ENCODE data around the gene IGFL2. TPM values are rescaled to one million over a fixed set of nuclear protein-coding genes. Genes with fewer than 3 reads are reported as not detected.

IGFL2 gene
- total RNA-seq, 4 donors from 2014 or later = not detected

DNA sequence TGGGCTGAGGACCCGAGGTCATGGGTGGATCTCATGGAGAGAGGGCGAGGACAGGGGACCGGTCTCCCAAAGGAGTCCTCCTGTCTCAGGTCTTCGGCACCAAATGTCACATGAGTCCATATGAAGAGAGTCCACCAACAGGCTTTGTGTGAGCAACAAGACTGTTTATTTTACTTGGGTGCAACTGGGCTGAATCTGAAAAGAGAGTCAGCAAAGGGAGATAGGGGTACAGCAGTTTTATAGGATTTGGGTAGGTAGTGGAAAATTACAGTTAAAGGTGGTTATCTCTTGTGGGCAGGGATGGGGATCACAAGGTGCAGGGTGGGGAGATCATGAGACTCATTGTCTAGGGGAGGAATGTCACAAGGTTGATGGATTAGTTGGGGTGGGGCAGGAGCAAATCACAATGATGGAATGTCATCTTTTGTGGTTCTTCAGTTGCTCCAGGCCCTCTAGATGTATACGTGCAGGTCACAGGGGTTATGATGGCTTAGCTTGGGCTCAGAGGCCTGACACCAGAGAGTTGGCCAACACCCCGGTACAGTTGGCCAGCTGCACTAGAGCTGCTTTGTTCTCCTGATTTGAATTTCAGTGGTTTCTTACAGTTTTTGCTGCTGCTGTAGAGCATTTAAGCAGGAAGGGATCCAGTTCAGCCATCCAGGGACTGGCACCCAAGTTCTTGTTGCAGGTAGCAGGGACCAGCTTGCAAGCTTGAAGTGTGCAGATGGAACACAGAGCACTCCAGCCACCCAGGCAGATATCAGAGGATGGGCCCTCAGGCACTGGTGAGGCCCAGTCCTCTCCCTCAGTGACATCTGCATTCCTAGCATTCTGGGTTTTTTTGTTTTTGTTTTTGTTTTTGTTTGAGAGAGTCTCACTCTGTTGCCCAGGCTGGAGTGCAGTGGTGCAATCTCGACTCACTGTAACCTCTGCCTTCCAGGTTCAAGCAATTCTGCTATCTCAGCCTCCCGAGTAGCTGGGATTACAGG is 55.1 kb downstream of the IGFL2 start:
- TF ChIP-seq, protein P1, sequence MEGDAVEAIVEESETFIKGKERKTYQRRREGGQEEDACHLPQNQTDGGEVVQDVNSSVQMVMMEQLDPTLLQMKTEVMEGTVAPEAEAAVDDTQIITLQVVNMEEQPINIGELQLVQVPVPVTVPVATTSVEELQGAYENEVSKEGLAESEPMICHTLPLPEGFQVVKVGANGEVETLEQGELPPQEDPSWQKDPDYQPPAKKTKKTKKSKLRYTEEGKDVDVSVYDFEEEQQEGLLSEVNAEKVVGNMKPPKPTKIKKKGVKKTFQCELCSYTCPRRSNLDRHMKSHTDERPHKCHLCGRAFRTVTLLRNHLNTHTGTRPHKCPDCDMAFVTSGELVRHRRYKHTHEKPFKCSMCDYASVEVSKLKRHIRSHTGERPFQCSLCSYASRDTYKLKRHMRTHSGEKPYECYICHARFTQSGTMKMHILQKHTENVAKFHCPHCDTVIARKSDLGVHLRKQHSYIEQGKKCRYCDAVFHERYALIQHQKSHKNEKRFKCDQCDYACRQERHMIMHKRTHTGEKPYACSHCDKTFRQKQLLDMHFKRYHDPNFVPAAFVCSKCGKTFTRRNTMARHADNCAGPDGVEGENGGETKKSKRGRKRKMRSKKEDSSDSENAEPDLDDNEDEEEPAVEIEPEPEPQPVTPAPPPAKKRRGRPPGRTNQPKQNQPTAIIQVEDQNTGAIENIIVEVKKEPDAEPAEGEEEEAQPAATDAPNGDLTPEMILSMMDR (IDR thresholded peaks at IDR 0.05; ENCODE audit: low read depth) = no peak

DNA sequence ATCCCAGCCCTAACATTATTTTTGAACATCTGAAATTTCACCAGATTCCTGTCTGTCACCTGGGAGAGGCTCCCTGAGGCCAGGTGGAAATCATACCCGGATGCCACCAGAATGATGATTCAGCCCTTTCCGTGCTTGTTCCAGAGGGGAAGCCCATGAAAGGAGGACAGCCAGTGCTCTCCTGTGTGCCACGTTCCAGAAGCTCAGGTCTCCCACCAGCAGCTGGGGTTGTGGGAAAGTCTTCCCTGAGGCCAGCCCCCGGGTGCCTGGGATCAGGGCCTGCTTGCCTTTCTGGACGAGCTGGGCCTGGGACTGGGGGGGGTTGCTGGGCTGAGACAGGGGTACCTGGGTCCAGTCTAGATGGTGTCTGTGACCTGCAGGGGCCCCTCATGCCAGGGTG is 56.0 kb downstream of the IGFL2 start:
- TF ChIP-seq, protein P1 (IDR thresholded peaks at IDR 0.05; ENCODE audit: low read depth) = no peak

DNA sequence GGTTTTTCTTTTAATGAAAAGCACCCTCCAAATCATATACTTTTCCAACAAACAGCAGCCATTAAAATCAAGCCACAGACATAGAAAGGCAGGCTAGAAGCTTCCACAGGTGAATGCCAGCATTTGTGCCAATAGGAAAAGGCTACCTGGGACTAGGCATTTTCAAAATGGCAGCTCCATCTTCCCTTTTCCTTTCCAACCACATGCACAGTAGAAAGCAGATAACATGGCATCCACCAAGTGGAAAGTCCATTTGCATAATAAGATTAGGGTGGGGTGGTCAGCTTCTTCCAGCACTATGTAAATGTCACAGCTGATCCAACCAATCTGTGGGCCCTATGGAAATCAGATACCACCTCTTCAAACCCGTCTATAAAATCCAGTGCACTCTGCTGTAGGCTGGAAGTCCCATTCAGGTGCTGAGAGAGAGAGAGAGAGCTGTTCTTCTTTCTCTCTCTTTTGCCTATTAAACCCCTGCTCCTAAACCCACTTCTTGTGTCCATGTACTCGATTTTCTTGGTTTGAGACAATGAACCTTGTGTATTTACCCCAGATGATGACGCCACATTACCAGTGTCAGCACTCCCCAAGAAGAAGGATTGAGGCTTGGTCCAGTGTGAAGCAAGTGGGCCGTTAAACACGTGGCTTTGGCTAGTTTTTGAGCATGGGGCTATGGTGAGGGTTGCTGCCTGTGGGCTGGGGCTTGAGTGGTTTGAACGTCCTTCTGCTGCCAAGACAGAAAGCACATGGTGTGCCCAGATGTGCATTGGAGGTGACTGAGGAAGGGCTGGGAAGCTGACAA is 57.3 kb downstream of the IGFL2 start:
- TF ChIP-seq, protein P1 (IDR thresholded peaks at IDR 0.05; ENCODE audit: low read depth) = no peak

DNA sequence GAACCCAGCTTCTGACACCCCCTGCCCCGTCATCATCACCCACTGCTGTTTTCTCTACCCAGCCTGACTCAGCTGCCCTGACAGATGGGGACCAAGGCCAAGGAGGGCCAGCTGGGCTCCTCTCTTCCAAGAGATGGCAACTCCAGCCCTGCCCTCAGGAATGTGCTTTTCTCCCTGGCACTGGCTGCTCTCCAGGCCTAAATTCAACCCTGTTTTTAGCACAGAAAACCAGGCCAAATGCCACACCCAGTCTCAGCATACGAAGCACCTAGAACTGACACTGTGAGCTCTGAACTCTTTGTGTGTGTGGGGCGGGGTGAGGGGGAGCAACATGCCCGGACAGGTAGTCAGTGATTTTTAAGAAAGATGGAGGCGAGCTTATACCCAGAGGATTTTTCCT is 58.1 kb downstream of the IGFL2 start:
- TF ChIP-seq, protein P1 (IDR thresholded peaks at IDR 0.05; ENCODE audit: low read depth) = no peak

DNA sequence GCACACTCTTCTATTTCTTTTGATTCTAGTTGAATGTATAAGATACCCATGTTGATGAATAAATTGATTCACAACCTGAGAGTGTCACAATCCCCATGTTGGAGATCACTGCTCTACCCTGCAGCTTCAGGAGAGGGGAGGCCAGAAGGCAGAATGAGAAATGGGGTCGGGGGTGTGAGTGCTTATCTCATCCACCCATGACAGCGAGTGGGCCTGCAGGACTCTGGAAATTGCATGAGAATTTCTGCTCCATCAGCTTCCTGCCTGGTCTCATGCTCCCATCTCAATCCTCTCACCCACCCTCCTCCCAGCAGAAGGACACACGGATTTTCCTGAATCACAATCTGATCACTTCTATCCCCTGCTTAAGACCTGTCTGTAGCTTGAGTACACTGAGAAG is 58.6 kb downstream of the IGFL2 start:
- TF ChIP-seq, protein P1 (IDR thresholded peaks at IDR 0.05; ENCODE audit: low read depth) = no peak

DNA sequence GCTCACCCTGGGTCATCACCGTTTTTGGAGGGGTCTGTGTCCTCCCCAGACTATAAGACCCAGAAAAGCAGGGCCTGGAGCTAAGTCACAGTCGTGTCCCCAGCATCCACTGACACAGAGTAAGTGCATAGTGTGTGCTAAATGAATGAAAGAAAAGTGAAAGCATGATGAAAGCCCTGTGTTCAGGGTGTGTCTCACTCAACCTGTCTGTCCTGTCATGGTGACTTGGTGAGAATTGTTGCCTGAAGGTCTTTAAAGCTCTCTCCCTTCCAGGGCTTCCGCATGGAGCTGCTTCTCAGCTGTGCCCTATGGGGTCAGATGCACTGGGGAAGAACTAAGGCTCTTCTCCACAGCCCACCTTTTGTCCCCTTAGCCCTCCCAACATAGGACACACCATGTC is 61.0 kb downstream of the IGFL2 start:
- TF ChIP-seq, protein P1 (IDR thresholded peaks at IDR 0.05; ENCODE audit: low read depth) = no peak

DNA sequence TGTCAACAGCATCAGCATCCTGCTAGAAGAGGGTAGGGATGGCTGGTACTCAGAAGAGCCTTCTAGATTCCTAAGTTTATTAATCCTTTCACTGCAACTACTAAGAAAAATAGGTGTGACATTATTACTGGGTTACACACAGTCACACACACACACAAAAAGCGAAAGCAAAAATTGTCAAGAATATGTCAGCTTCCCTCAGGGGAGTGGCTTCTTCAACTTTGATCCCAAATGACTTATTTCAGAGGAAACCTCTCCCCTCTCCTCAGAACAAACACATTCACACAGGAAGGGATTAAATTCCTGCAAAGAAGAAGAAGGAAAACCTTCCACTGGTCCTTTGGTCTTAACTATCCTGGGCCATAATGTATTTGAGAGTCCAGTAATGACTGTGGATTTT is 61.4 kb downstream of the IGFL2 start:
- TF ChIP-seq, protein P1 (IDR thresholded peaks at IDR 0.05; ENCODE audit: low read depth) = no peak

Measured in subcutaneous adipose tissue (tissue), 4 donors.